Brain microvascular endothelial cell (primary cell): ENCODE results near the gene SDK2.

Source experiments
- DNase-seq: peaks from one replicate; pipeline ENCODE4 v3.0.0-alpha.2; 2020
- H3K27ac ChIP-seq: fragments of 250-450 bp; sonication (Bioruptor Pico); 2 replicates; pipeline ENCODE4 v1.5.1; 2020; ENCODE audit warnings: mild to moderate bottlenecking, moderate library complexity
- H3K27me3 ChIP-seq: fragments of 250-450 bp; sonication (Bioruptor Pico); replicated peaks from 2 replicates; pipeline ENCODE4 v1.5.1; 2020; ENCODE audit warnings: mild to moderate bottlenecking
- H3K36me3 ChIP-seq: fragments of 250-450 bp; sonication (Bioruptor Pico); replicated peaks from 2 replicates; pipeline ENCODE4 v1.5.1; 2020; ENCODE audit warnings: mild to moderate bottlenecking
- H3K4me3 ChIP-seq: 2 replicates; pipeline ENCODE4 v1.5.1; 2011; ENCODE audit warnings: low read depth, mild to moderate bottlenecking, control low read depth, low read length, moderate library complexity
- in situ Hi-C: cut with HindIII; loops from 2 replicates; pipeline ENCODE4 v1.10.0; 2017; ENCODE audit warnings: low sequenced_read_pairs, low pct_ligation_motif_present
- TF ChIP-seq, protein P1 (sequence below): IDR thresholded peaks from 2 replicates; pipeline ENCODE4 v1.5.1; 2011; ENCODE audit warnings: low read depth, mild to moderate bottlenecking, moderate library complexity, low read length, control low read depth, inconsistent platforms; ENCODE audit errors: missing control alignments

SDK2 gene

DNA sequence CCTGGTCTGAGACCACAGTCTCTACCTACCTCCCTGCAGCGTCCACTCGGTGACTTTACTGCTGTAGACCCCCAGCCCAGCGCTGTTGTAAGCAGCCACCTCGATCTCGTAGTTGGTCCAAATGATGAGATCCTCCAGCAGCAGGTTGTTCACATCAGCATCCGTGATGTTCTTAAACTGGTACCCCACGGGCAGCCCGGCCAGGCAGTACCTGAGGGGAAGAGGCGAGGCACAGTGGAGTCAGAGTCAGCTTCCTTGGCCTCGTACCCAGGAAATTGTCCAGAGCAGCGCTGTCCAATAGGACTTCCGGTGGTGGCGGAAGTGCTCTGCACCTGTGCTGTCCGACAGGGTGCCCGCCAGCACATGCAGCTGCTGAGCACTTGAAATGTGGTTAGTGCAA lies 228.5 kb downstream of the SDK2 start:
- TF ChIP-seq, protein P1, sequence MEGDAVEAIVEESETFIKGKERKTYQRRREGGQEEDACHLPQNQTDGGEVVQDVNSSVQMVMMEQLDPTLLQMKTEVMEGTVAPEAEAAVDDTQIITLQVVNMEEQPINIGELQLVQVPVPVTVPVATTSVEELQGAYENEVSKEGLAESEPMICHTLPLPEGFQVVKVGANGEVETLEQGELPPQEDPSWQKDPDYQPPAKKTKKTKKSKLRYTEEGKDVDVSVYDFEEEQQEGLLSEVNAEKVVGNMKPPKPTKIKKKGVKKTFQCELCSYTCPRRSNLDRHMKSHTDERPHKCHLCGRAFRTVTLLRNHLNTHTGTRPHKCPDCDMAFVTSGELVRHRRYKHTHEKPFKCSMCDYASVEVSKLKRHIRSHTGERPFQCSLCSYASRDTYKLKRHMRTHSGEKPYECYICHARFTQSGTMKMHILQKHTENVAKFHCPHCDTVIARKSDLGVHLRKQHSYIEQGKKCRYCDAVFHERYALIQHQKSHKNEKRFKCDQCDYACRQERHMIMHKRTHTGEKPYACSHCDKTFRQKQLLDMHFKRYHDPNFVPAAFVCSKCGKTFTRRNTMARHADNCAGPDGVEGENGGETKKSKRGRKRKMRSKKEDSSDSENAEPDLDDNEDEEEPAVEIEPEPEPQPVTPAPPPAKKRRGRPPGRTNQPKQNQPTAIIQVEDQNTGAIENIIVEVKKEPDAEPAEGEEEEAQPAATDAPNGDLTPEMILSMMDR: no peak
- Histone ChIP-seq H3K27me3 (no peaks in the 10 kb centered on the region), H3K36me3 (no peaks in the 10 kb centered on the region), H3K27ac (no peak overlapping the region), H3K4me3 (no peak overlapping the region)
- DNase-seq: no peak
- in situ Hi-C loops: no loop called here

DNA sequence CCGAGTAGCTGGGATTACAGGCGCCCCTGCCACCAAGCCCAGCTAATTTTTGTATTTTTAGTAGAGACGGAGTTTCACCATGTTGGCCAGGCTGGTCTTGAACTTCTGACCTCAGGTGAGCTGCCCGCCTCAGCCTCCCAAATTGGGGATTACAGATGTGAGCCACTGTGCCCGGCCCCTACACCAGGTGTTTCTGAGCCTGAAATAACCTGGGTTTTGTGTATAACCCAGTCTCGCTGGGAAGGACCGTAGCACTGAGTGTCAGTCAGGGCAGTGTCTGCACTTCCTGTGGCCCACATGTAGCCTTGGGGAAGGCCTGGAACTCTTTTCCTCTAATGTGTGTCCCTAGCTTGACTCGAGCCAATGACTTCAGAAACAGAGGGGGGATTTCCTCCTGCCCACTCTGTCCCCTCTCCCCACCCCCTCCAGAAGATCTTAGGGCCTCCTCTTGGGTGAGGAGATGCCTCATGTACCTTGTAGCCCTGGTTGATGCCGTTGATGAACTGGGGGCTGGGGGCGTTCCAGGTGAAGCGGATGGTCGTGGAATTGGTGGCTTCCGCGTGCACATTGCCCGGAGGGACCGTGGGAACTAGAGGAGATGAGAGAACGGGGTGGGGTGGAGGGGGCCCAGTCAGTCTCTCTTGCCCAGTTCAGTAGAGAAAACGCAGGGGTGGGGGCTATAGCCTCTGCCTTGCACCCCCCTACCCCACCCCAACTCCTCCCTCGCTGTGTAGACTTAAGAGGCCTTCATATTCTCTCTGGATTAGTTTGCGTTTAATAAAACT lies 229.9 kb downstream of the SDK2 start:
- TF ChIP-seq, protein P1: no peak
- no peak for DNase-seq
- Histone ChIP-seq H3K4me3 (no peak overlapping the region), H3K36me3 (no peaks in the 10 kb centered on the region), H3K27ac (no peak overlapping the region), H3K27me3 (no peaks in the 10 kb centered on the region)
- in situ Hi-C loops: no loop called here

DNA sequence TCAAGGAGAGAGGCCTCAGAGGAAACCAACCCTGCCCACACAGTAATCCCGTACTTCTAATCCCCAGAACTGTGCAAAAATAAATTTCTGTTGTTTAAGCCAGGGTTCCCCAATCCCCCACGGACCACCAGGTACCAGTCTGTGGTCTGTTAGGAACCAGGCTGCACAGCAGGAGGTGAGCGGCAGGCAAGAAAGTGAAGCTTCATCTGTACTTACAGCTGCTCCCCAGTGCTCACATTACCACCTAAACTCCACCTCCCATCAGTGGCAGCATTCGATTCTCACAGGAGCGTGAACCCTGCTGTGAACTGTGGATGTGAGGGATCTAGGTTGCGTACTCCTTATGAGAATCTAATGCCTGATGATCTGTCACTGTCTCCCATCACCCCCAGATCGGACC lies 231.3 kb downstream of the SDK2 start:
- Histone ChIP-seq H3K4me3 (no peak overlapping the region), H3K27ac (no peak overlapping the region), H3K36me3 (no peaks in the 10 kb centered on the region), H3K27me3 (no peaks in the 10 kb centered on the region)
- DNase-seq: no peak
- in situ Hi-C loops: no loop called here
- TF ChIP-seq, protein P1: no peak

DNA sequence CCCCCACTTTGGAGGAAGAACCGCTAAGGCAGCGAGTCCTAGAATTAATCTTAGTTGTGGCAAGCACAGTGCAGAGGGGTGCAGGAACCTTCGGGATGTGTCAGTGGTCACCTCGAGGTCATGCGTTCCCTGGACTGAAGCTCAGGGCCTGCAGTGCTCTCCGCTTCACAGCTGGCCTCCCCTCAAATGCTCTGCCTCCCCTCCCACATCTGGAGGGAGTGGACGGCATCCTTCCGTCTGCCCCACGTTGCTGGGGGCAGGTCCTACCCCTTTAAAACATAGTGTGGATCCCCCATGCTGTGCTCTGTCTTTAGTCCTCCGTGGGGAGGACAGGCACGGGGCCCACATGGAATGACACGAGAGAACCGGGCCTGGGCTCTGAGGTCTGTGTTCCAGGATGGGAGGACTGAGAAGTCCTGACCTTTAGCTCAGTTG lies 232.9 kb downstream of the SDK2 start:
- Histone ChIP-seq H3K27ac (no peak overlapping the region), H3K4me3 (no peak overlapping the region), H3K27me3 (no peaks in the 10 kb centered on the region), H3K36me3 (no peaks in the 10 kb centered on the region)
- in situ Hi-C loops: no loop called here
- no peak for DNase-seq
- TF ChIP-seq, protein P1: no peak

DNA sequence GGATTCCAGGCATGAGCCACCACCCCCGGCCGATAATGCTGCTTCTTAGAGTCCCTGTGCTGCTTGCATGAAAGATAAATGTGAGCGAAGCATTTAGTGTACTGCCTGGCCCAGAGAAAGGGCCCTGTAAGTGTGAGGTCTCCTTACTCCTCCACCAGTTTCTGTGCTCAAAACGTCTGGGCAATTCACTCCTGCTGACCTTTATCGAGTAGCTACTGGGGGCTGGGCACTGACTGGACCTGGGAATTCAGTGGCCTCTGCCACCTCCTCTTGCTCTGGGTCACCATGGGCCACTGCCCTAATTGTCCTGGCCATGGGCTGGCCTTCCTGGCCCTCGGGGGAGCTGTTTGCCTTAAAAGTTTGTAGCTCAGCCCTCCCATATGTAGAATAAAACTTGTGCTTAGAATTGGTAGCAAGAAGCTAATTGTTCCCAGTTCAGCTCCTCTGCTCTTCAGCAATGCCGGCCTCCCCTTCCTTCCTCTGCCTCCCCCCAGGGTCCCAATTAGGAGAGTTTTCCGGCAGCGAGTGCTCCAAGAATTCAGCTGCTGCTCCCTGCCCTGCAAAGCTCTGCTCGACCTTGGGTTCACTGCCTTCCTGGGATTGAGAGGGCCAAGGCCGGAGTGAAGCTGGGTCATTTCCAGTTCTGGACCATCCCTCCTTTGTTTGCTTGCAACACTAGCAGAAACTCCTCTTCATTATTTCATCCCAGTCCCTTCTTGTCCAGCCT lies 233.5 kb downstream of the SDK2 start:
- no peaks in the 10 kb centered on the region for H3K36me3 ChIP-seq
- DNase-seq: no peak
- H3K27ac ChIP-seq: no peak overlapping the region
- no peaks in the 10 kb centered on the region for H3K27me3 ChIP-seq
- no peak overlapping the region for H3K4me3 ChIP-seq
- in situ Hi-C loops: no loop called here
- TF ChIP-seq, protein P1: no peak

DNA sequence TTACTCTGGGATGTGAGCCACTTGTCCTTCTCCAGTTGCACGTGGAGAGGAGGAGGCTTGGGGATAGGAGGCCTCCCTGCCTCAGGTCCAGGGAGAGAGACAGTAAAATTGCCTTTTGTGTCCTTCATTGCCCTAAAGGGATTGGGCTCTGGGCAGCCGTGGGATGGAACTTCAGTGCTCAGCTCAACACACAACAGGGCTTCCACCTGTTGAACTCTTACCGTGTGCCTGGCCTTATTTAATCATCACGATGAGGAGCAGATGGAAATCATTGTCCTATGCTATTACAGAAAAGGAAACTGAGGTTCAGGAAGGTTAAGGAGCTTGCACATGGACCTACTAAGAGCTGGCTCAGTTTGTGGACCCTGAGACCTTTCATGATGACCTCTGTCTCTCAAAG lies 240.0 kb downstream of the SDK2 start:
- TF ChIP-seq, protein P1: no peak

More for the DNA sequence above, 240.0 kb downstream of the SDK2 start:
- Histone ChIP-seq H3K36me3 (no peaks in the 10 kb centered on the region), H3K27ac (no peak overlapping the region), H3K27me3 (no peaks in the 10 kb centered on the region), H3K4me3 (no peak overlapping the region)
- DNase-seq: no peak
- in situ Hi-C loops: no loop called here
